A673 (cell line): ENCODE results near the gene ZCCHC3.

Experiments used
- CTCF ChIP-seq: fragments of 300-800, 200-600 bp; sonication (generic); conservative IDR thresholded peaks from 2 replicates; pipeline ENCODE4 v1.5.1; 2017; ENCODE audit warnings: low read depth, mild to moderate bottlenecking, antibody characterized with exemption, low read length, moderate library complexity, mixed read lengths
- EZH2 ChIP-seq: fragments of 200-600 bp; sonication (generic); IDR thresholded peaks from 2 replicates; pipeline ENCODE4 v1.6.1; 2017; ENCODE audit warnings: borderline replicate concordance, low read depth, mild to moderate bottlenecking, mixed read lengths, antibody characterized with exemption, low read length; ENCODE audit not compliant: poor library complexity, severe bottlenecking

DNA sequence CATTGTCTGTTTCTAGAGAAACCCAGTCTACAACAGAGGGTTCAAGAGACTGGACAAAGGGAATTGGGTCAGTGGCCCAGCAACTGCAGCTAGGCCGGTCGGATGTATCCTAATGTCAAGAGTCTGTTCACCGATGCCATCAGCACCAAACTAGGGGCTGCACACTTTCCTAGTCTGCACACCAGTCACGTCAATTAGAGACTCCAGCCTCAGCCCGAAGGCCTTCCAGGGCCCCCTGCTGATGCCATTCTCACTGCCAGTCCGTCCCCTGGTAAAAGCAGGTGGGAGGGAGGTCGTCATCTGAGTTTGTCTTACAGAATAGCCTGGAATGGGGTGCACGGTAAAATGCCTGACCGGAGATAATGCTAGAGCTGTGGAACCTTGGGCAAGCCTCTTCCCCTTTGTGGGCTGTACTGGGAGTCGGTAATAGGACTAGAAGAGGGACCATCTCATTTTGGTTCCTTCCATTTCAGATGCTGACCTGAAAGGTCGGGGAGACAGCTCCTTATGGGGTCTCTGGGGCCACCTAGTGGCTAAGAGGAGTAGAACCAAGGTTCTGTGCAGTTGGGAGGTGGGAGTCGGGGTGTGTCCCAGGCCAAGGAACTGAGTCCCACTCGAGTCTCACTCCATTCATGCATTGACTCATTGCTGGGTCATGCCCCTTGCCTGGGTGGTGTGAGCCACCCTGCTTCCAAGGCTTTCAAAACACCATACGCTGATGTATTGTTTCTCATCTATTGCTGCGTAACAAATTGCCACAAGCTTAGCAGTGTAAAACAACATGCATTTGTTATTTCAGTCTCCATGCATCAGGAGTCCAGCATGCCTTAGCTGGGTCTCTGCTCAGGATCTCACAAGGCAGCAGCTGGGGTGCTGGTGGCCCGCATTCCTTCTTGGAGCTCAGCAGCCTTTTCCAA lies 33.1 kb downstream of the ZCCHC3 start:
- TF ChIP-seq CTCF (peak; percentile 89), EZH2 (no peak)
